SU-DHL-6 (cell line): Measurements from ENCODE around the gene ANO7.

Source experiments
- CTCF ChIP-seq: fragments of 200-600 bp; sonication (generic); IDR thresholded peaks from one replicate; pipeline ENCODE4 v1.5.1; 2017; ENCODE audit warnings: antibody characterized with exemption, mild to moderate bottlenecking, low read length, moderate library complexity; ENCODE audit not compliant: insufficient read depth, poor library complexity, severe bottlenecking
- EZH2phosphoT487 ChIP-seq: fragments of 200-600 bp; sonication (generic), shearing (Covaris generic); conservative IDR thresholded peaks from 2 replicates; pipeline ENCODE4 v1.6.1; 2018; ENCODE audit warnings: mild to moderate bottlenecking, antibody characterized with exemption, low read length, moderate library complexity, mixed read lengths

GRCh38 chr2:241207641-241208040 is 19.2 kb downstream of the ANO7 start:
- TF ChIP-seq CTCF (no peak), EZH2phosphoT487 (no peak)
